ENCODE results near the gene IDH3G. TPM values are rescaled to one million over a fixed set of nuclear protein-coding genes. Genes with fewer than 3 reads are reported as not detected.

The IDH3G gene
- total RNA-seq, 1 experiment from 2014 or later, result 43.2 TPM

GRCh38 chrX:153827016-153827415 is 32.8 kb upstream of the IDH3G start:
- H3K27ac ChIP-seq (ENCODE audit: insufficient read length, low read depth, low read length), result peak overlapping the region; percentile 82
- no peak for TF ChIP-seq CTCF (conservative IDR thresholded peaks at IDR 0.05)
- no peak for DNase-seq
- Mint-ChIP-seq H3K9me3 (peaks cover 56 to 66% of the 10 kb centered on the region in 2 experiments), H3K27ac (peak overlapping the region in 1 of 3 experiments; percentile 23; a peak in 1 of 7 replicates), H3K4me1 (peaks cover 27 to 36% of the 10 kb centered on the region in 2 experiments), H3K27me3 (ENCODE audit: low read depth) (peaks cover 5% of the 10 kb centered on the region), H3K4me3 (peak overlapping the region; percentile 39 to 80; a peak in 4 of 5 replicates), H3K36me3 (ENCODE audit: insufficient read depth in 1 of 3, low read depth in 3 of 3) (peaks cover 15 to 26% (median 21%) of the 10 kb centered on the region in 3 experiments)
- no peak overlapping the region for H3K4ac ChIP-seq (ENCODE audit: low read depth, low read length)
- H2BK20ac ChIP-seq (ENCODE audit: low read depth, low read length, poor library complexity, severe bottlenecking), result no peak overlapping the region
- no peak overlapping the region for H2BK15ac ChIP-seq (ENCODE audit: low read depth, low read length)
- no peak overlapping the region for H2AK5ac ChIP-seq (ENCODE audit: insufficient read length, low read length)
- H3K79me2 ChIP-seq (ENCODE audit: insufficient read depth, low read length), result peaks cover 45% of the 10 kb centered on the region; the same call in 1 of the 2 replicates
- no peak overlapping the region for H3T11ph ChIP-seq (ENCODE audit: low read length)
- no peak overlapping the region for H3K23ac ChIP-seq (ENCODE audit: insufficient read length, low read depth, low read length)
- no peaks in the 10 kb centered on the region for H3K27me3 ChIP-seq (ENCODE audit: insufficient read depth, low read length)
- H3K18ac ChIP-seq (ENCODE audit: insufficient read length, low read depth, low read length), result peak overlapping the region; percentile 46
- peaks cover 5% of the 10 kb centered on the region for H3K23me2 ChIP-seq (ENCODE audit: insufficient read length, low read depth, low read length, poor library complexity, severe bottlenecking)
- no peak overlapping the region for H2BK5ac ChIP-seq (ENCODE audit: insufficient read length, low read length)
- no peak overlapping the region for H4K5ac ChIP-seq (ENCODE audit: insufficient read length, low read depth, low read length)
- no peak overlapping the region for H2BK12ac ChIP-seq (ENCODE audit: insufficient read length, low read depth, low read length)
- H2AFZ ChIP-seq (ENCODE audit: low read length), result no peak overlapping the region
- peaks cover 4% of the 10 kb centered on the region for H3K9me3 ChIP-seq (ENCODE audit: control insufficient read depth, low read depth, low read length)
- H2BK120ac ChIP-seq (ENCODE audit: low read depth, low read length, poor library complexity, severe bottlenecking), result no peak overlapping the region
- no peaks in the 10 kb centered on the region for H3K79me1 ChIP-seq (ENCODE audit: insufficient read depth, low read depth, low read length, poor library complexity, severe bottlenecking)
- WGBS (ENCODE audit: extremely low coverage, insufficient read length, low lambda C conversion rate), result no CpG with 5 or more reads among the region's 3 CpGs
- no peaks in the 10 kb centered on the region for H4K20me1 ChIP-seq (ENCODE audit: control insufficient read depth, insufficient read depth, insufficient read length)
- no peak overlapping the region for H3K9ac ChIP-seq (ENCODE audit: extremely low read depth, insufficient read length, low read length)
- H4K91ac ChIP-seq (ENCODE audit: insufficient read length, low read depth, low read length), result no peak overlapping the region
- peak overlapping the region; percentile 64 for H3K4me2 ChIP-seq (ENCODE audit: insufficient read depth, insufficient read length, low read length)
- H3K56ac ChIP-seq (ENCODE audit: insufficient read length, low read depth, low read length), result no peak overlapping the region
- H4K8ac ChIP-seq (replicated peaks; ENCODE audit: insufficient read length, low read depth, low read length), result no peak overlapping the region
- H3K14ac ChIP-seq (ENCODE audit: insufficient read depth, low read length), result no peak overlapping the region
- H3K4me1 ChIP-seq (ENCODE audit: insufficient read depth, low read length), result peaks cover 3% of the 10 kb centered on the region; the same call in 1 of the 2 replicates

All from H9 (cell line).